Liver (tissue), 9 donors: ENCODE results near the gene MALRD1. TPM values are rescaled to one million over a fixed set of nuclear protein-coding genes. Genes with fewer than 3 reads are reported as not detected.

Experiments used
- DNase-seq: peaks from one replicate; pipeline ENCODE4 v3.0.0-alpha.2; 2017; ENCODE audit warnings: low spot score
- H3K27ac ChIP-seq, 2 donors: one replicate each; pipeline ENCODE4 v1.7.0; 2013; ENCODE audit warnings: inconsistent platforms in 2 of 2, low read length in 2 of 2, control low read depth in 1 of 2, low read depth in 1 of 2, mild to moderate bottlenecking in 1 of 2
- H3K27me3 ChIP-seq, 4 donors: one replicate each; pipeline versions ENCODE4 v1.6.1 to v1.7.0; 2013; ENCODE audit warnings: low read length in 3 of 4, inconsistent platforms in 1 of 4, mild to moderate bottlenecking in 1 of 4, moderate library complexity in 1 of 4; ENCODE audit not compliant: control insufficient read depth in 4 of 4, insufficient read depth in 4 of 4
- H3K36me3 ChIP-seq, 4 donors: one replicate each; pipeline versions ENCODE4 v1.6.1 to v1.7.0; 2013; ENCODE audit warnings: low read length in 3 of 4, mild to moderate bottlenecking in 3 of 4, low read depth in 1 of 4, moderate library complexity in 1 of 4; ENCODE audit not compliant: control insufficient read depth in 4 of 4, insufficient read depth in 3 of 4
- H3K4me1 ChIP-seq, 4 donors: one replicate each; pipeline versions ENCODE4 v1.6.1 to v1.7.0; 2013; ENCODE audit warnings: low read length in 3 of 4, mild to moderate bottlenecking in 3 of 4, moderate library complexity in 1 of 4; ENCODE audit not compliant: control insufficient read depth in 4 of 4, insufficient read depth in 4 of 4
- H3K4me3 ChIP-seq, 3 donors: one replicate each; pipeline versions ENCODE4 v1.6.1 to v1.7.0; 2013; ENCODE audit warnings: low read length in 3 of 3, control low read depth in 1 of 3, low read depth in 1 of 3, mild to moderate bottlenecking in 1 of 3
- H3K9ac ChIP-seq, 2 donors: one replicate each; pipeline ENCODE4 v1.7.0; 2013; ENCODE audit warnings: low read length in 2 of 2, mild to moderate bottlenecking in 2 of 2, moderate library complexity in 2 of 2, control low read depth in 1 of 2, low read depth in 1 of 2
- H3K9me3 ChIP-seq, 4 donors: one replicate each; pipeline versions ENCODE4 v1.6.1 to v1.7.0; 2013; ENCODE audit warnings: low read length in 3 of 4; ENCODE audit not compliant: control insufficient read depth in 4 of 4
- EGR1 ChIP-seq, 2 donors: IDR thresholded peaks; 2 replicates each; pipeline ENCODE4 v1.6.1; 2016 to 2018; ENCODE audit warnings: antibody characterized with exemption in 2 of 2, low read depth in 2 of 2
- FOXA1 ChIP-seq: IDR thresholded peaks from 2 replicates; pipeline ENCODE4 v1.6.1; 2016; ENCODE audit warnings: antibody characterized with exemption
- FOXA2 ChIP-seq: IDR thresholded peaks from 2 replicates; pipeline ENCODE4 v1.6.1; 2016; ENCODE audit warnings: antibody characterized with exemption
- GABPA ChIP-seq, 2 donors: IDR thresholded peaks in 1 of 2; conservative IDR thresholded peaks in 1 of 2; 2 replicates each; pipeline ENCODE4 v1.6.1; 2016; ENCODE audit warnings: antibody characterized with exemption in 2 of 2, mild to moderate bottlenecking in 1 of 2, moderate library complexity in 1 of 2
- HNF4A ChIP-seq, 2 donors: conservative IDR thresholded peaks; 2 replicates each; pipeline ENCODE4 v1.6.1; 2016; ENCODE audit warnings: antibody characterized with exemption in 2 of 2, mild to moderate bottlenecking in 2 of 2
- HNF4G ChIP-seq: IDR thresholded peaks from 2 replicates; pipeline ENCODE4 v1.6.1; 2016; ENCODE audit warnings: antibody characterized with exemption
- JUND ChIP-seq, 2 donors: IDR thresholded peaks; 2 replicates each; pipeline ENCODE4 v1.6.1; 2016; ENCODE audit warnings: antibody characterized with exemption in 2 of 2
- NR2F2 ChIP-seq: IDR thresholded peaks from 2 replicates; pipeline ENCODE4 v1.6.1; 2016; ENCODE audit warnings: antibody characterized with exemption
- RAD21 ChIP-seq, 2 donors: IDR thresholded peaks; 2 replicates each; pipeline ENCODE4 v1.6.1; 2016; ENCODE audit warnings: antibody characterized with exemption in 2 of 2, mild to moderate bottlenecking in 2 of 2
- RXRA ChIP-seq, 2 donors: IDR thresholded peaks; 2 replicates each; pipeline ENCODE4 v1.6.1; 2017 to 2018; ENCODE audit warnings: antibody characterized with exemption in 2 of 2, mild to moderate bottlenecking in 1 of 2
- SP1 ChIP-seq: IDR thresholded peaks from 2 replicates; pipeline ENCODE4 v1.6.1; 2018; ENCODE audit warnings: antibody characterized with exemption, mild to moderate bottlenecking
- TAF1 ChIP-seq: conservative IDR thresholded peaks from 2 replicates; pipeline ENCODE4 v1.6.1; 2016; ENCODE audit warnings: antibody characterized with exemption, mild to moderate bottlenecking
- YY1 ChIP-seq: IDR thresholded peaks from 2 replicates; pipeline ENCODE4 v1.6.1; 2016; ENCODE audit warnings: antibody characterized with exemption, mild to moderate bottlenecking
- WGBS: extraction: QIAGEN DNeasy Blood & Tissue Kit; methylation state at CpG from one replicate; pipeline ENCODE4 v1.1.7; 2013; 5-methylcytosine and 5-hydroxymethylcytosine counted together
- polyA plus RNA-seq, 2 donors: library from polyadenylated mRNA; stranded (reverse) in 1 of 2; unstranded in 1 of 2; fragments of 200-250 nt in 1 of 2; fragments of >200 nt in 1 of 2; fragmentation: Nextera tagmentation in 1 of 2; extraction: Ambion mirVana in 1 of 2; gene quantifications; one replicate each; pipeline versions ENCODE4 v1.2.1 to v1.2.3, GENCODE V29; 2013 to 2015
- total RNA-seq, 2 donors: library from RNA; depleted of rRNA; stranded (reverse); fragments of >200 nt; gene quantifications; one replicate each; pipeline ENCODE4 v1.2.3, GENCODE V29; 2014
- TF ChIP-seq, protein P1 (sequence below): fragments of 150-350 bp; IDR thresholded peaks from 2 replicates; pipeline ENCODE4 v1.5.1; 2017; ENCODE audit warnings: improper control_type of control experiment, low read depth, low read length; ENCODE audit not compliant: missing input control
- TF ChIP-seq, protein P2 (sequence below): IDR thresholded peaks from 2 replicates; pipeline ENCODE4 v1.6.1; 2016; ENCODE audit warnings: antibody characterized with exemption
- TF ChIP-seq, protein P3 (sequence below): IDR thresholded peaks from 2 replicates; pipeline ENCODE4 v1.6.1; 2016; ENCODE audit warnings: antibody characterized with exemption, mild to moderate bottlenecking
- TF ChIP-seq, protein P4 (sequence below): IDR thresholded peaks from 2 replicates; pipeline ENCODE4 v1.6.1; 2016; ENCODE audit warnings: antibody characterized with exemption
- TF ChIP-seq, protein P5 (sequence below): IDR thresholded peaks from 2 replicates; pipeline ENCODE4 v1.6.1; 2016; ENCODE audit warnings: antibody characterized with exemption
- donor health status: healthy.
- donor health status: healthy.
- donor health status: healthy.
- donor health status: healthy.
- donor health status: healthy.

The MALRD1 gene
- total and polyA plus RNA-seq, 4 donors, result 0.37 to 0.59 TPM; not detected in 2

DNA sequence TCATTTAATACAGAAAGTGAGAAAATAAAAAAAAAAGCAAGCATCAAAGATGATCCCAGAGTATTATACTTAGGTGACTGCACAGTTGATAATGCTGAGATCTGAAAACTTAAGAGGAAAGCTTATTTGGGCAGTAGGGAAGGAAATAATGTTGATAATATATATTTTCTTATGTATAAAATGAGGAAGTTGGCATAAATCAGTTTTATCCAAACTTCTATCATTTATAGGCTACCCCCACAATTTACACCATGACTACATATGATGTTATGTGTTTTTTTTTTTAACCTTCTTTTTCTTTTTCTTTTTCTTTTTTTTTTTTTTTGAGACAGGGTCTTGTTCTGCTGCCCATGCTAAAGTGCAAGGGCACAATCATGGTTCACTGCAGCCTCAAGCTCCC, 659.4 kb downstream of the MALRD1 start:
- TF ChIP-seq TAF1 (no peak), HNF4G (no peak), FOXA2 (no peak), YY1 (no peak), GABPA (IDR thresholded peaks at IDR 0.05 in 1 of 2, conservative IDR thresholded peaks at IDR 0.05 in 1 of 2) (no peak)
- TF ChIP-seq, protein P1, sequence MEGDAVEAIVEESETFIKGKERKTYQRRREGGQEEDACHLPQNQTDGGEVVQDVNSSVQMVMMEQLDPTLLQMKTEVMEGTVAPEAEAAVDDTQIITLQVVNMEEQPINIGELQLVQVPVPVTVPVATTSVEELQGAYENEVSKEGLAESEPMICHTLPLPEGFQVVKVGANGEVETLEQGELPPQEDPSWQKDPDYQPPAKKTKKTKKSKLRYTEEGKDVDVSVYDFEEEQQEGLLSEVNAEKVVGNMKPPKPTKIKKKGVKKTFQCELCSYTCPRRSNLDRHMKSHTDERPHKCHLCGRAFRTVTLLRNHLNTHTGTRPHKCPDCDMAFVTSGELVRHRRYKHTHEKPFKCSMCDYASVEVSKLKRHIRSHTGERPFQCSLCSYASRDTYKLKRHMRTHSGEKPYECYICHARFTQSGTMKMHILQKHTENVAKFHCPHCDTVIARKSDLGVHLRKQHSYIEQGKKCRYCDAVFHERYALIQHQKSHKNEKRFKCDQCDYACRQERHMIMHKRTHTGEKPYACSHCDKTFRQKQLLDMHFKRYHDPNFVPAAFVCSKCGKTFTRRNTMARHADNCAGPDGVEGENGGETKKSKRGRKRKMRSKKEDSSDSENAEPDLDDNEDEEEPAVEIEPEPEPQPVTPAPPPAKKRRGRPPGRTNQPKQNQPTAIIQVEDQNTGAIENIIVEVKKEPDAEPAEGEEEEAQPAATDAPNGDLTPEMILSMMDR, result no peak
- Histone ChIP-seq H3K4me3 (no peak overlapping the region), H3K27ac (no peak overlapping the region), H3K27me3 (no peaks in the 10 kb centered on the region), H3K4me1 (no peaks in the 10 kb centered on the region), H3K9me3 (peaks cover 0 to 15% (median 3%) of the 10 kb centered on the region in 4 donors), H3K9ac (no peak overlapping the region), H3K36me3 (no peaks in the 10 kb centered on the region)
- DNase-seq, result no peak

DNA sequence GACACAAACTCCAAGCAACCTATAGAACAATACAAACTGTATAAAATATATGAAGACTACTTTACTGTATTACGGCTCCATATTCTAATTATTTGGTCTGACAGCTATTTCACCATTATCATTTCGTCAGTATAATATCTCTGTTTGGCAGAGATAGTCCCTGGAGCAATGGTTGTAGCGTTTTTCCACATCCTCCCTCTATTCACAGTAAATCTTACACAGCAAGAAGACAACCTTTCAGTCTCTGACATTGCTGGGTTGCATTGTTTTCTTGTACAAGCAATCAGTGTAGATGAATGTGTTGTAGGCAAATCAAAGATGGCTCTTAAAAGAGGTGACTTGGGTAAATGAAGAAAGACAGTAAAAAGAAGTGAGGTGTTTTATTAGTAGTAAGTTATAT, 662.0 kb downstream of the MALRD1 start:
- no peaks in the 10 kb centered on the region for H3K4me1 ChIP-seq
- H3K9ac ChIP-seq, result no peak overlapping the region
- TF ChIP-seq RXRA (IDR thresholded peaks at IDR 0.05), result no peak
- no peak for TF ChIP-seq HNF4G
- TF ChIP-seq, protein P2, sequence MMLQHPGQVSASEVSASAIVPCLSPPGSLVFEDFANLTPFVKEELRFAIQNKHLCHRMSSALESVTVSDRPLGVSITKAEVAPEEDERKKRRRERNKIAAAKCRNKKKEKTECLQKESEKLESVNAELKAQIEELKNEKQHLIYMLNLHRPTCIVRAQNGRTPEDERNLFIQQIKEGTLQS, result no peak
- TF ChIP-seq FOXA2, result no peak
- no peak for TF ChIP-seq NR2F2
- TF ChIP-seq, protein P3, sequence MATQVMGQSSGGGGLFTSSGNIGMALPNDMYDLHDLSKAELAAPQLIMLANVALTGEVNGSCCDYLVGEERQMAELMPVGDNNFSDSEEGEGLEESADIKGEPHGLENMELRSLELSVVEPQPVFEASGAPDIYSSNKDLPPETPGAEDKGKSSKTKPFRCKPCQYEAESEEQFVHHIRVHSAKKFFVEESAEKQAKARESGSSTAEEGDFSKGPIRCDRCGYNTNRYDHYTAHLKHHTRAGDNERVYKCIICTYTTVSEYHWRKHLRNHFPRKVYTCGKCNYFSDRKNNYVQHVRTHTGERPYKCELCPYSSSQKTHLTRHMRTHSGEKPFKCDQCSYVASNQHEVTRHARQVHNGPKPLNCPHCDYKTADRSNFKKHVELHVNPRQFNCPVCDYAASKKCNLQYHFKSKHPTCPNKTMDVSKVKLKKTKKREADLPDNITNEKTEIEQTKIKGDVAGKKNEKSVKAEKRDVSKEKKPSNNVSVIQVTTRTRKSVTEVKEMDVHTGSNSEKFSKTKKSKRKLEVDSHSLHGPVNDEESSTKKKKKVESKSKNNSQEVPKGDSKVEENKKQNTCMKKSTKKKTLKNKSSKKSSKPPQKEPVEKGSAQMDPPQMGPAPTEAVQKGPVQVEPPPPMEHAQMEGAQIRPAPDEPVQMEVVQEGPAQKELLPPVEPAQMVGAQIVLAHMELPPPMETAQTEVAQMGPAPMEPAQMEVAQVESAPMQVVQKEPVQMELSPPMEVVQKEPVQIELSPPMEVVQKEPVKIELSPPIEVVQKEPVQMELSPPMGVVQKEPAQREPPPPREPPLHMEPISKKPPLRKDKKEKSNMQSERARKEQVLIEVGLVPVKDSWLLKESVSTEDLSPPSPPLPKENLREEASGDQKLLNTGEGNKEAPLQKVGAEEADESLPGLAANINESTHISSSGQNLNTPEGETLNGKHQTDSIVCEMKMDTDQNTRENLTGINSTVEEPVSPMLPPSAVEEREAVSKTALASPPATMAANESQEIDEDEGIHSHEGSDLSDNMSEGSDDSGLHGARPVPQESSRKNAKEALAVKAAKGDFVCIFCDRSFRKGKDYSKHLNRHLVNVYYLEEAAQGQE, result no peak
- TF ChIP-seq, protein P4, sequence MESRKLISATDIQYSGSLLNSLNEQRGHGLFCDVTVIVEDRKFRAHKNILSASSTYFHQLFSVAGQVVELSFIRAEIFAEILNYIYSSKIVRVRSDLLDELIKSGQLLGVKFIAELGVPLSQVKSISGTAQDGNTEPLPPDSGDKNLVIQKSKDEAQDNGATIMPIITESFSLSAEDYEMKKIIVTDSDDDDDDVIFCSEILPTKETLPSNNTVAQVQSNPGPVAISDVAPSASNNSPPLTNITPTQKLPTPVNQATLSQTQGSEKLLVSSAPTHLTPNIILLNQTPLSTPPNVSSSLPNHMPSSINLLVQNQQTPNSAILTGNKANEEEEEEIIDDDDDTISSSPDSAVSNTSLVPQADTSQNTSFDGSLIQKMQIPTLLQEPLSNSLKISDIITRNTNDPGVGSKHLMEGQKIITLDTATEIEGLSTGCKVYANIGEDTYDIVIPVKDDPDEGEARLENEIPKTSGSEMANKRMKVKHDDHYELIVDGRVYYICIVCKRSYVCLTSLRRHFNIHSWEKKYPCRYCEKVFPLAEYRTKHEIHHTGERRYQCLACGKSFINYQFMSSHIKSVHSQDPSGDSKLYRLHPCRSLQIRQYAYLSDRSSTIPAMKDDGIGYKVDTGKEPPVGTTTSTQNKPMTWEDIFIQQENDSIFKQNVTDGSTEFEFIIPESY, result no peak
- TF ChIP-seq SP1, result no peak
- TF ChIP-seq RAD21 (IDR thresholded peaks at IDR 0.05), result no peak
- no peak for TF ChIP-seq HNF4A (conservative IDR thresholded peaks at IDR 0.05)
- TF ChIP-seq TAF1, result no peak
- TF ChIP-seq, protein P1, result no peak
- TF ChIP-seq YY1, result no peak
- TF ChIP-seq EGR1 (IDR thresholded peaks at IDR 0.05; ENCODE audit: low read depth in 2 of 2), result no peak
- no peak for TF ChIP-seq FOXA1
- TF ChIP-seq, protein P5, sequence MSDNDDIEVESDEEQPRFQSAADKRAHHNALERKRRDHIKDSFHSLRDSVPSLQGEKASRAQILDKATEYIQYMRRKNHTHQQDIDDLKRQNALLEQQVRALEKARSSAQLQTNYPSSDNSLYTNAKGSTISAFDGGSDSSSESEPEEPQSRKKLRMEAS, result no peak
- TF ChIP-seq JUND (IDR thresholded peaks at IDR 0.05), result no peak
- TF ChIP-seq GABPA (IDR thresholded peaks at IDR 0.05 in 1 of 2, conservative IDR thresholded peaks at IDR 0.05 in 1 of 2), result no peak
- no peak overlapping the region for H3K27ac ChIP-seq
- no peaks in the 10 kb centered on the region for H3K36me3 ChIP-seq
- no peaks in the 10 kb centered on the region for H3K27me3 ChIP-seq
- H3K9me3 ChIP-seq, result peaks cover 0 to 15% (median 3%) of the 10 kb centered on the region in 4 donors
- 62% methylated on average over 3 of the region's 3 CpGs for WGBS
- H3K4me3 ChIP-seq, result no peak overlapping the region
- DNase-seq, result no peak
